CD4-positive, alpha-beta T cell treated with Interferon alpha-2 for 1 hour (primary cell): ENCODE data around the gene BCAS1.
"Not testable (repeated sequence)": the region's sequence is repeated elsewhere in the genome, so short reads cannot be mapped to it uniquely, and the experiment has no call there.

ENCODE experiments used
- DNase-seq, 2 donors: peaks; one replicate each; pipeline ENCODE4 v3.0.0-alpha.2; 2020 to 2022

The BCAS1 gene

GRCh38 chr20:54014293-54014926, 56.0 kb downstream of the BCAS1 start:
- DNase-seq, result no peak

- no peak for DNase-seq
These were observed 56.9 kb downstream of the BCAS1 start for GRCh38 chr20:54013471-54013870.

GRCh38 chr20:54011346-54011745, 59.0 kb downstream of the BCAS1 start:
- no peak for DNase-seq

- DNase-seq, result not testable (repeated sequence)
These were observed 64.2 kb downstream of the BCAS1 start for GRCh38 chr20:54006216-54006615.

GRCh38 chr20:54005524-54005923, 64.9 kb downstream of the BCAS1 start:
- no peak for DNase-seq

GRCh38 chr20:54004445-54004844, 65.9 kb downstream of the BCAS1 start:
- DNase-seq, result no peak

- DNase-seq, result no peak
These were observed 67.7 kb downstream of the BCAS1 start for GRCh38 chr20:54002741-54003140.

GRCh38 chr20:54002056-54002575, 68.3 kb downstream of the BCAS1 start:
- DNase-seq, result no peak

- DNase-seq, result no peak
These were observed 69.5 kb downstream of the BCAS1 start for GRCh38 chr20:54000914-54001313.

- no peak for DNase-seq
These were observed 70.1 kb downstream of the BCAS1 start for GRCh38 chr20:54000262-54000661.

GRCh38 chr20:53999077-53999476, 71.3 kb downstream of the BCAS1 start:
- DNase-seq, result no peak

- no peak for DNase-seq
These were observed 73.6 kb downstream of the BCAS1 start for GRCh38 chr20:53996584-53997486.

GRCh38 chr20:53995949-53996348, 74.4 kb downstream of the BCAS1 start:
- no peak for DNase-seq

- no peak for DNase-seq
These were observed 76.3 kb downstream of the BCAS1 start for GRCh38 chr20:53994088-53994487.

- no peak for DNase-seq
These were observed 77.1 kb downstream of the BCAS1 start for GRCh38 chr20:53993310-53993709.

GRCh38 chr20:53990768-53991450, 79.5 kb downstream of the BCAS1 start:
- no peak for DNase-seq

- DNase-seq, result no peak
These were observed 80.4 kb downstream of the BCAS1 start for GRCh38 chr20:53990003-53990402.

GRCh38 chr20:53989401-53989800, 81.0 kb downstream of the BCAS1 start:
- DNase-seq, result no peak

GRCh38 chr20:53986037-53986650, 84.2 kb downstream of the BCAS1 start:
- DNase-seq, result no peak

GRCh38 chr20:53985150-53985518, 85.3 kb downstream of the BCAS1 start:
- DNase-seq, result no peak

GRCh38 chr20:53984356-53985149, 85.8 kb downstream of the BCAS1 start:
- DNase-seq, result no peak

GRCh38 chr20:53983401-53983800, 87.0 kb downstream of the BCAS1 start:
- DNase-seq, result no peak
